Hematopoietic multipotent progenitor cell treated with erythropoietin and hydrocortisone succinate and interleukin-3 and kit ligand, for 8 days (in vitro differentiated cells): ENCODE results near the gene SMYD3.

Source experiments
- DNase-seq: peaks from one replicate; pipeline ENCODE4 v3.0.0-alpha.2; 2015

Gene SMYD3

GRCh38 chr1:246001142-246001836 is 505.8 kb downstream of the SMYD3 start:
- DNase-seq: no peak

- peak; percentile 31 for DNase-seq
These were observed 506.5 kb downstream of the SMYD3 start for GRCh38 chr1:246000638-246001015.

GRCh38 chr1:245999697-246000637 is 507.1 kb downstream of the SMYD3 start:
- DNase-seq: peak; percentile 85

DNA sequence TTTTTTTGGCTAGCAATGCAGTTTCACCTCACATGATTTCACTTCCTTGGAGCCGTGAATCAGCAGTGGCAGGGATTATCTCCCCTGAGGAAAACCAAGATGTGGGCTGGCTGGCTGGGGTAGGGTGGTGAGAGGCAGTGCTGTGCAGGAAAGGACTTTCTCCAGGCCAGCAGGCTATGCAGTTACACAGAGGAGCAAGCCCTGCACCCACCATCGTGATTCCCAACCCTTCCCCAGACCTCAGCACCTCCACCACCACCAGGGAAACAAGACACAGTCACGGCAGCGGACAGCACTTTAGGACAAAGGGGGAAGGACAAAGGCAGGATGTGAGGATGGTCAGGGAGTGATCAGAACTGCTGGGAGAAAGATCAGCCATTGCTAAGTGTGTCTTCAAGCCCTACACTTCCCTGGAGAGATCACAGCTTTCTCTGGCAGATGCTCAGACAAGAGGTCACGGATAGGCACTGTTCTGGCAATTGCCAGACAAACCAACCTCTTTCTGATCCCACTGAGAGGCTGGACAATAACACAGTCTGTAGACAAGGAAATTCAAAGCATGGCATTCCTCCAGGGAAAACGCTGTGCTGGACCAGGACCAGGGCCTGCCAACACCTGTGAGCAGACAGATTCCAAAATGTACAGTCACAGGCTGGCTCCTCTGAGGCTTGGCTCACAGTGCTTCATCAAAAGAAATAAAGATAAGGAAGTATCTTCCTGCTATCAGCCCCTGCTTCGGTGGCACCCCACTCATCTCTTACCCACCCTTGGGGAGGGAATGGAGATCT is 509.4 kb downstream of the SMYD3 start:
- no peak for DNase-seq

DNA sequence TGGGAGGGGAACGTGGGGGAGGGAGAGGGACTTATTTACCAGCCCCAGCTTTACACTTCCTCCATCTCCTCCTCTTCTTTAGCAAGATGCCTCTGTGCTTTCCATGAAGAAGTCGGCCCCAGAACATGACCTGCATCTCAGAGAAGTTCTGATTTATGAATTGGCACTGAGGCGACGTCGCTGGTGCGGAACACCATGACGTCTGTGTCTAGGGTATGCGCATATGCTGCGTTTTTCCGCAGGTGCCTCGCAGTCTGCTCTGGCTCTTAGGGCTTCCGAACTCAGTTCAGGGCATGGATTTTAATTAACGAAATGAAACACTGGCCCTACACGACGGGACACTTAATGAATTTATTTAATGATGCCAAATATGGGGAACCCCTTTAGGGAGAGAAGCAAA is 510.3 kb downstream of the SMYD3 start:
- no peak for DNase-seq

- no peak for DNase-seq
These were observed 511.6 kb downstream of the SMYD3 start for GRCh38 chr1:245995474-245995873.

DNA sequence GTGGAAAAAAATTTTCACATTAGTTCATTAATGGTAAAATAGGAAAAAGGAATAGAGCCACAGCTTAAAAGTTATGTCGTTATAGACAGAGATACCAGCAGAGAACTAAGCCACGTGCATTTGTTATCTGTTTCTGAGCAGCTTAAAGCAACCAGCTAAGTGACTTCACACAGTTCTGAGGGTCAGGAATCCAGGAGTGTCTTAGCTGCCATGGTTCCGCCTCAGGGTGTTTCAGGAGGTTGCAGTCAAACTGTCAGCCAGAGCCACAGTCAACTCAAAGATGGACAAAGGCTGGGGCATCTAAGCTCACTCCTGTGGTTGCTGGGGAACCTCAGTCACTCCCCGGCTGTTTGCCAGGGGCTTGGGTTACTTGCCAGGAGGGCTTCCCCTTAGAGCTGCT is 515.8 kb downstream of the SMYD3 start:
- DNase-seq: no peak

DNA sequence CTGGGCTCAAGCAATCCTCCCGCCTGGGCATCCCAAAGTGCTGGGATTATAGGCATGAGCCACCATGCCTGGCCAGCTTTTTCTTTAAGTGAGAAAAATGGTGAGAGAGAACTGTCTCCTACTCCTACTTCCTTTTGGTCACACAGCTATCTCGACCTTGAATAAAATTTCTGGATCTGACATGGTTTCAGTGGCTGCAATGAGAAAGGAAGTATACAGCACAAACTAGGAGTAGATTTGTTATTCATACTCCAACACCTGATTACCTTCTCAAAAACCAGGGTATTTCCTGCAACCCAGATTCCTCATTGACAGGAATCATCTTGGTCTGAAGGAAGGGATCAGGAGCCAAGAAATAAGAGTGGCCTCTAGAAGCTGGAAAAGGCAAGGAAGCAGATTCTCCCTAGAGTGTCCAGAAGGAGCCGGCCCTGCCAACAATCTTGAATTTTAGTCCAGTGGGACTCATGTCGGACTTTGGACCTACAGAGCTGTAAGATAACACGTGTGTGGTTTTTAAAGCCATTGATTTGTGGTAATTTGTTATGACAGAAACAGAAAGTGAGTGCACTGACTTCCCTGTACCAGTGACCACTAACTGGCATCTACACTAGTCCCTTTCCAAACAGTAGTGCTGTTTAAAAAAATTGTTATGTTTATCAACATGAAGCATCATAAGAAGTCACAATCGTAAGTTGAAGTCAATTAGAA is 516.6 kb downstream of the SMYD3 start:
- DNase-seq: no peak

GRCh38 chr1:245988393-245989078 is 518.5 kb downstream of the SMYD3 start:
- DNase-seq: no peak

DNA sequence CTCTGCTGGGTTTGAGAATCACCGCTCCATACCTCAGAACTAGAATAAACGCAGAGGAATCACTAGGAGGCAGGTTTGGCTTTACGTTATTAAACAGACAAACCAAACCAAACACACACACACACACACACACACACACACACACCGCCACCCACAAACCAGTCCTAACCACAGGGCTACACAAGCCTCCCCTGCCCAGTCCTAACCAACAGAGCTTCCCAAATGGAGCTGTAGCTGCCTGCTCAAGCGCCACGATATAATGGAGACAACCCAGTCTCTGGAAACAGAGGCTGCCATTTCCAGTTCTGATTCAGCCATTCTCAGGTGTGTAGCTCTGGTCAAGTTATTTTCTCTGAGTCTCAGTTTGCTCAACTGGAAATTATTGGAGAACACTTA is 519.1 kb downstream of the SMYD3 start:
- DNase-seq: no peak

GRCh38 chr1:245987577-245987976 is 519.5 kb downstream of the SMYD3 start:
- DNase-seq: no peak

GRCh38 chr1:245987219-245987545 is 519.9 kb downstream of the SMYD3 start:
- no peak for DNase-seq

GRCh38 chr1:245986404-245987218 is 520.5 kb downstream of the SMYD3 start:
- no peak for DNase-seq

GRCh38 chr1:245984390-245985155 is 522.5 kb downstream of the SMYD3 start:
- DNase-seq: no peak

DNA sequence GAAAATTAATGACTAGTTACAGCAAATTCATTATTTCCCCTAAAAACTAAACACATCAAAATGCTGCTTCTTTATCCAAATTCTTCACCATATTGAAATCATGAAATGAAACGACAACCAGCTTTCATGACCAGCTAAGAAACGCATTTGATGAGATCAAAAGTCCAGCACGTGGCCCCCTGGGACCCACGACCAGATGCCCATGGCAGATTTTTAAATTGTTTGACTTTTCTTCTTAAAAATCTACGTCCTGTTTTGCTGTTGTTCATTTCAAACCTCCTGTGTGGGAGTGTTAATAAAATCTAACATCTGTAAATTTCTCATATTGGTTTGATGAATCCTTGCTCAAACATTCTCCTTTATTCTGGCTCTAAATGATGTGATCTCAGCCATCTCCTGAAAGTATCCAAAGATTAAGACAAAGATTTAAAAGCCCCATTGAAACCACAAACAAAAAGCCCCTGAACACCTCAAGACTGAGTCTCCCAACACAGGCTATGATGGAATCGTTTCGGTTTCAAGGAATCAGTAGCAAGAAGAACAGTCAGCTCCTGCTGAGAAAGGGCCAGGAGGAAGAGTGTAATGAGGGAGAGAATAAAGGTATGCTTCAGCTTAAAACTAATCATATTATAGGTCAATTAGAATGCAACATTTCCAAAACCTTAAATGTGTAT is 523.6 kb downstream of the SMYD3 start:
- no peak for DNase-seq

GRCh38 chr1:245979589-245979988 is 527.5 kb downstream of the SMYD3 start:
- no peak for DNase-seq

- no peak for DNase-seq
These were observed 528.2 kb downstream of the SMYD3 start for GRCh38 chr1:245978915-245979314.

DNA sequence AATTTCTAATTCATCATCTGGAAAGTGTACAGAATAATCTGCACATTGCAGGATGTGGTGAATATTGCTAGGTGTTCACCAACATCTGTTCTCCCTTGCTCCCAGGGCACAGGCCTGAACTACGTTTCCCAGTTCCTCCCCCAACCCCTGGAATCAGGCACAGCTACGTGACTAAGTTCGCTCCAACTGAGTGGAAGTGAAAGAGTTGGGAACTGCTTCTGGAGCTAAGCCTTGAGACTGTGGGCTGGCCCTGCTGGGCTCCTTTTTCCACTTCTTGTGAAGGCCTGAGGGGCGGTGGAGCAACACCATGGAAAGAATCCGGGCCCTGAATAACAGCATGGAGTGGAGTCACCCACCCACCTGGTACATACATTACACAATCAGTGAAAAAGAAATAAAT is 534.6 kb downstream of the SMYD3 start:
- DNase-seq: no peak

DNA sequence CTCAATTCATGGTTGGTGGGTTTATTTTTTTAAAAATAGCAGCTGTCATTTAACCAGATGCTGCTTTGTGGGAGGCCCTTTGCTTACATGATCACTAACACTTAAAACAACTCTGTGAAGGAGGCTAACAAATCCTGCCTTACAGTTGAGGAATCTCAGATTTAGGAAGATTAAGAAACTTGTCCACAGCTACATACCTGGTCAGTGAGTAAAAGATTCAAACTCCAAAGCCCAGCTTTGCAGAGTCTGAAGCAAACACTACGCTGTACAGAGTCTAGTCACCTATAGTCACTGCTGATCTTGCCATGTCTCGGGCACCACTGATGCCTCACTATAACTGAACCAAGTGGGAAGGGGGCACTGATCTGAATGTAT is 535.4 kb downstream of the SMYD3 start:
- no peak for DNase-seq
